Transverse colon (tissue), 4 donors: ENCODE results near the gene OBI1. TPM values are rescaled to one million over a fixed set of nuclear protein-coding genes. Genes with fewer than 3 reads are reported as not detected.

ENCODE experiments used
- DNase-seq: peaks from one replicate; pipeline ENCODE4 v3.0.0-alpha.2; 2019
- H3K27ac ChIP-seq, 4 donors: fragments of 200-600 bp; sonication (generic); 2 replicates each; pipeline ENCODE4 v1.5.1; 2016 to 2018; ENCODE audit warnings: inconsistent platforms in 4 of 4
- H3K27me3 ChIP-seq: fragments of 200-600 bp; sonication (generic); 2 replicates; pipeline ENCODE4 v1.5.1; 2017; ENCODE audit warnings: inconsistent platforms
- H3K36me3 ChIP-seq, 4 donors: fragments of 200-600 bp; sonication (generic); 2 replicates each; pipeline ENCODE4 v1.5.1; 2017 to 2019; ENCODE audit warnings: inconsistent platforms in 4 of 4
- H3K4me1 ChIP-seq, 4 donors: fragments of 200-600 bp; sonication (generic); 2 replicates each; pipeline ENCODE4 v1.5.1; 2017 to 2020; ENCODE audit warnings: inconsistent platforms in 4 of 4
- H3K4me3 ChIP-seq, 4 donors: fragments of 200-600 bp; sonication (generic); 1 replicate in 1 of 4; 2 replicates in 3 of 4; pipeline versions ENCODE4 v1.5.1 to v1.6.1; 2017 to 2019; ENCODE audit warnings: inconsistent platforms in 4 of 4
- H3K9me3 ChIP-seq, 2 donors: fragments of 200-600 bp; sonication (generic); 2 replicates each; pipeline ENCODE4 v1.5.1; 2017 to 2019; ENCODE audit warnings: inconsistent platforms in 2 of 2
- CTCF ChIP-seq, 5 experiments: fragments of 200-600 bp in 3 of 5; fragments of 450-650 bp in 2 of 5; sonication (generic) in 3 of 5; IDR thresholded peaks; 1 replicate in 2 of 5; 2 replicates in 3 of 5; pipeline ENCODE4 v1.5.1; 2016 to 2017; ENCODE audit warnings: antibody characterized with exemption in 5 of 5, inconsistent platforms in 3 of 5, mild to moderate bottlenecking in 2 of 5, moderate library complexity in 1 of 5
- EP300 ChIP-seq: sonication (generic); formaldehyde crosslinking; IDR thresholded peaks from one replicate; pipeline ENCODE4 v1.6.1; 2017; ENCODE audit warnings: antibody characterized with exemption, low read depth
- POLR2A ChIP-seq: fragments of 450-650 bp; IDR thresholded peaks from one replicate; pipeline ENCODE4 v1.6.1; 2016; ENCODE audit warnings: antibody characterized with exemption, mild to moderate bottlenecking, moderate library complexity
- POLR2AphosphoS5 ChIP-seq, 3 donors: sonication (generic); formaldehyde crosslinking; IDR thresholded peaks; one replicate each; pipeline ENCODE4 v1.6.1; 2016; ENCODE audit warnings: antibody characterized with exemption in 3 of 3
- WGBS, 2 donors: methylation state at CpG; one replicate each; pipeline ENCODE4 v1.1.5; 2018; ENCODE audit warnings: low coverage in 1 of 2; 5-methylcytosine and 5-hydroxymethylcytosine counted together
- in situ Hi-C, 4 donors: fragments of 200-750 bp; cut with MboI; loops; one replicate each; pipeline versions ENCODE4 v1.15.0 to v1.15.1; 2017; ENCODE audit warnings: low sequenced_read_pairs in 3 of 4, low pct_ligation_motif_present in 1 of 4, low pct_unique_long_range_greater_than_20kb in 1 of 4
- intact Hi-C: fragments of 100-400 bp; cut with DNase I; formaldehyde crosslinking; loops from one replicate; pipeline ENCODE4 v1.15.1; 2023; ENCODE audit warnings: low total_unique reads
- total RNA-seq, 4 donors: library from RNA; depleted of rRNA; stranded (reverse); fragments of >200 nt; gene quantifications; one replicate each; pipeline ENCODE4 v1.1.0, GENCODE V29; 2016

Gene OBI1
- total RNA-seq, 4 donors from 2014 or later: 2.0 to 7.9 (median 4.2) TPM

GRCh38 chr13:78602561-78603239 lies 56.3 kb downstream of the OBI1 start:
- in situ Hi-C loops: no loop called here
- peak overlapping the region in 3 of 4 donors; percentile 17 to 44 (median 37) for H3K4me3 ChIP-seq

GRCh38 chr13:78601874-78602560 lies 56.9 kb downstream of the OBI1 start:
- Histone ChIP-seq H3K4me1 (peaks cover 11 to 26% (median 25%) of the 10 kb centered on the region in 4 donors), H3K27me3 (peaks cover 96% of the 10 kb centered on the region), H3K9me3 (no peaks in the 10 kb centered on the region), H3K36me3 (no peaks in the 10 kb centered on the region), H3K27ac (no peak overlapping the region), H3K4me3 (peak overlapping the region in 2 of 4 donors; percentile 11 to 44)
- intact Hi-C loops: no loop called here
- WGBS, 2 donors: 2 to 10% methylated on average over 4 to 46 of the region's 112 CpGs
- no peak for TF ChIP-seq POLR2A
- no peak for TF ChIP-seq EP300
- TF ChIP-seq POLR2AphosphoS5 (IDR thresholded peaks at IDR 0.05): no peak
- no peak for DNase-seq
- in situ Hi-C loops: no loop called here

More at GRCh38 chr13:78602561-78603239, 56.3 kb downstream of the OBI1 start:
- Histone ChIP-seq H3K27ac (no peak overlapping the region), H3K9me3 (no peaks in the 10 kb centered on the region), H3K36me3 (no peaks in the 10 kb centered on the region), H3K27me3 (peaks cover 96% of the 10 kb centered on the region), H3K4me1 (peaks cover 17 to 32% (median 29%) of the 10 kb centered on the region in 4 donors)
- DNase-seq: no peak
- WGBS, 2 donors: 0 to 2% methylated on average over 3 to 33 of the region's 51 CpGs
- TF ChIP-seq CTCF (IDR thresholded peaks at IDR 0.05) (no peak), EP300 (no peak), POLR2A (no peak), POLR2AphosphoS5 (IDR thresholded peaks at IDR 0.05) (no peak)
- intact Hi-C loops: no loop called here

- Histone ChIP-seq H3K27ac (no peak overlapping the region), H3K4me3 (peak overlapping the region in 2 of 4 donors; percentile 11 to 43), H3K4me1 (peaks cover 11 to 33% (median 28%) of the 10 kb centered on the region in 4 donors), H3K9me3 (no peaks in the 10 kb centered on the region), H3K36me3 (no peaks in the 10 kb centered on the region), H3K27me3 (peaks cover 96% of the 10 kb centered on the region)
- in situ Hi-C loops (no loop called here), intact Hi-C loops (no loop called here)
- no peak for TF ChIP-seq CTCF (IDR thresholded peaks at IDR 0.05)
- TF ChIP-seq POLR2A: no peak
- TF ChIP-seq EP300: no peak
- no peak for TF ChIP-seq POLR2AphosphoS5 (IDR thresholded peaks at IDR 0.05)
- 5 to 18% methylated on average over 4 to 55 of the region's 58 CpGs for WGBS, 2 donors
- no peak for DNase-seq
Observed at GRCh38 chr13:78601124-78601873, 57.7 kb downstream of the OBI1 start.

GRCh38 chr13:78600280-78600883 lies 58.6 kb downstream of the OBI1 start:
- TF ChIP-seq POLR2A (no peak), EP300 (no peak), CTCF (IDR thresholded peaks at IDR 0.05) (no peak), POLR2AphosphoS5 (IDR thresholded peaks at IDR 0.05) (no peak)
- intact Hi-C loops: no loop called here
- H3K9me3 ChIP-seq: no peaks in the 10 kb centered on the region
- H3K4me1 ChIP-seq: peaks cover 11 to 42% (median 37%) of the 10 kb centered on the region in 4 donors
- WGBS, 2 donors: 24 to 25% methylated on average over 11 to 13 of the region's 13 CpGs
- DNase-seq: no peak
- no peak overlapping the region for H3K4me3 ChIP-seq
- in situ Hi-C loops: no loop called here
- H3K27me3 ChIP-seq: peaks cover 96% of the 10 kb centered on the region
- H3K27ac ChIP-seq: no peak overlapping the region
- H3K36me3 ChIP-seq: no peaks in the 10 kb centered on the region
